Skeletal muscle tissue (tissue), 4 donors: Measurements from ENCODE around the gene RPS6KL1. TPM values are rescaled to one million over a fixed set of nuclear protein-coding genes. Genes with fewer than 3 reads are reported as not detected.
A peak's percentile ranks its signal among the peaks of the same experiment; 100 is the strongest.

Source experiments
- H3K27ac ChIP-seq: one replicate; pipeline ENCODE4 v1.7.0; 2013; ENCODE audit warnings: mild to moderate bottlenecking, low read depth, low read length, inconsistent platforms
- H3K27me3 ChIP-seq, 3 donors: one replicate each; pipeline ENCODE4 v1.7.0; 2013; ENCODE audit warnings: low read length in 3 of 3; ENCODE audit not compliant: control insufficient read depth in 3 of 3, insufficient read depth in 3 of 3
- H3K36me3 ChIP-seq, 3 donors: one replicate each; pipeline ENCODE4 v1.7.0; 2013; ENCODE audit warnings: low read length in 3 of 3; ENCODE audit not compliant: control insufficient read depth in 3 of 3, insufficient read depth in 3 of 3
- H3K4me1 ChIP-seq, 3 donors: one replicate each; pipeline ENCODE4 v1.7.0; 2013; ENCODE audit warnings: low read length in 3 of 3, mild to moderate bottlenecking in 3 of 3; ENCODE audit not compliant: control insufficient read depth in 3 of 3, insufficient read depth in 3 of 3
- H3K4me3 ChIP-seq, 3 donors: one replicate each; pipeline ENCODE4 v1.7.0; 2013; ENCODE audit warnings: low read length in 3 of 3
- H3K9ac ChIP-seq, 3 donors: one replicate each; pipeline ENCODE4 v1.7.0; 2013; ENCODE audit warnings: low read length in 3 of 3, mild to moderate bottlenecking in 3 of 3, moderate library complexity in 2 of 3, low read depth in 1 of 3
- H3K9me3 ChIP-seq, 3 donors: one replicate each; pipeline ENCODE4 v1.7.0; 2013; ENCODE audit warnings: low read length in 3 of 3; ENCODE audit not compliant: control insufficient read depth in 3 of 3
- total RNA-seq: library from RNA; depleted of rRNA; stranded (reverse); fragments of >200 nt; gene quantifications from one replicate; pipeline ENCODE4 v1.2.3, GENCODE V29; 2014
- donor health status: Osteomylitis.

The RPS6KL1 gene
- total RNA-seq, 1 donor from 2014 or later, result 3.1 TPM

DNA sequence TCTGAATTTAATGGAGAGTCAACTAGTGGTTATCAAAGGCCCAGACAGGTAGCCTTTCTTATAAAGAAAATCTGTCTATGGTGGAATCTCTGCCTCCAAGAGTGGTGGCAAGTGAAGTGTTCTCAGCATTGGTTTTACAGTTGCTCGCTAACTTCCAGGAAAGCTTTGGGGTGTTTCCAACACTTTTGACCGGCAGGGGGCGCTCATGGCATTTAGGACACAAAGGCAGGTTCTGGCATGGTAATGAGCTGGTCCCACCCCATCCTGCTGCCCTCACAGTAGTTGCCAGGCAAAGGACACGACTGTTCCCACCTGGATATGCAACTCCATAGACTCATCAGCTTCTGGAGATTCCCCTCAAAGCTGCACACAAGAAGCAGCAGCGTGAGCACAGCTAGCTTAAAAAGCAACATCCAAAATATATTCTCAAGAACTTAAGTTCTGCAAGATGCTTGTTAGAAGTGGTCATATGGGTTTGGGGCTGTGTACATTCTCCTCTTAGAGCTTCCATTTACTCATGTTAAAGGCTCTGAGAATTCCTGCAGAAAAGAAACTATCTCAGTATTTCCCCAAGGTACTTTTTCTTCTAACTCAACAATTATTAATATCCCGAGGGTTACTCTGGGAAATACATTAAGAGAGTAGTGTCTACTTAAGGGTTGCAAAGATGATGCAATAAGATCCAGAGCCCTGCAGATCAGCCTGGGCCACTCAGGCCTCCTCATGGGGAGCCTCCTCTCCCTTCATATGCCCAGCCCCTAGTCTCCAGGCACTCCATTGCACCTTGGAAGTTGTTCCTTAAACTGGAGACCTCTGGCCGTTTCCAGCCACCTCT is 61.9 kb downstream of the RPS6KL1 start:
- Histone ChIP-seq H3K9ac (peak overlapping the region in 1 of 3 donors; percentile 38), H3K4me1 (peaks cover 0 to 11% (median 7%) of the 10 kb centered on the region in 3 donors), H3K27ac (no peak overlapping the region), H3K27me3 (no peaks in the 10 kb centered on the region), H3K9me3 (no peaks in the 10 kb centered on the region), H3K36me3 (no peaks in the 10 kb centered on the region), H3K4me3 (no peak overlapping the region)

- Histone ChIP-seq H3K4me1 (peaks cover 0 to 11% (median 9%) of the 10 kb centered on the region in 3 donors), H3K9ac (no peak overlapping the region), H3K36me3 (no peaks in the 10 kb centered on the region), H3K9me3 (no peaks in the 10 kb centered on the region), H3K27ac (no peak overlapping the region), H3K4me3 (no peak overlapping the region), H3K27me3 (no peaks in the 10 kb centered on the region)
Measured at GRCh38 chr14:74859757-74860552, 63.1 kb downstream of the RPS6KL1 start.

DNA sequence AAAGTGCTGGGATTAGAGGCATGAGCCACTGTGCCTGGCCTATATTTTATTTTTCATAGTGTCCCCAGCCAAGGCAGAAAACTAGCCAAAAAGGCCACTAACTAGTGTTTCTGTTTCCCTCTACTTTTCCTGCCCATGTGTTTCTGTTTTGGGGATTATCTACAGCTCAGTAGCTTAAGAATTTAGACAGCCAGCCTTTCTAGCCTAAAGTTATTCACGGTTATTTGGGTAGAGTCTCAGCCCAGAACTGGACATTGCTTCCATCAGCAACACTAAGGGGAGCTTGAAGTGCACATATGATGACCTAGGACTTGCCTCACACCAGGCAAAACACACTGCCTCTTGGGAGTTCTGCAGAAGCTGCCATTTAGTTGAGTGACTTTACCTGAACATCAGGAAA is 65.0 kb downstream of the RPS6KL1 start:
- Histone ChIP-seq H3K4me1 (peaks cover 0 to 14% (median 9%) of the 10 kb centered on the region in 3 donors), H3K9ac (no peak overlapping the region), H3K27me3 (no peaks in the 10 kb centered on the region), H3K36me3 (no peaks in the 10 kb centered on the region), H3K4me3 (no peak overlapping the region), H3K27ac (no peak overlapping the region), H3K9me3 (no peaks in the 10 kb centered on the region)

- Histone ChIP-seq H3K27me3 (no peaks in the 10 kb centered on the region), H3K4me1 (peaks cover 0 to 16% (median 9%) of the 10 kb centered on the region in 3 donors), H3K9me3 (no peaks in the 10 kb centered on the region)
Measured at GRCh38 chr14:74856366-74856765, 66.7 kb downstream of the RPS6KL1 start.

GRCh38 chr14:74855945-74856344 is 67.1 kb downstream of the RPS6KL1 start:
- H3K4me3 ChIP-seq, result no peak overlapping the region
- H3K4me1 ChIP-seq, result peaks cover 0 to 14% (median 9%) of the 10 kb centered on the region in 3 donors
- H3K27me3 ChIP-seq, result no peaks in the 10 kb centered on the region
- H3K36me3 ChIP-seq, result no peaks in the 10 kb centered on the region
- H3K9ac ChIP-seq, result no peak overlapping the region
- no peaks in the 10 kb centered on the region for H3K9me3 ChIP-seq
- H3K27ac ChIP-seq, result no peak overlapping the region

More at GRCh38 chr14:74856366-74856765, 66.7 kb downstream of the RPS6KL1 start:
- H3K9ac ChIP-seq, result no peak overlapping the region
- H3K4me3 ChIP-seq, result no peak overlapping the region
- H3K27ac ChIP-seq, result no peak overlapping the region
- H3K36me3 ChIP-seq, result no peaks in the 10 kb centered on the region

DNA sequence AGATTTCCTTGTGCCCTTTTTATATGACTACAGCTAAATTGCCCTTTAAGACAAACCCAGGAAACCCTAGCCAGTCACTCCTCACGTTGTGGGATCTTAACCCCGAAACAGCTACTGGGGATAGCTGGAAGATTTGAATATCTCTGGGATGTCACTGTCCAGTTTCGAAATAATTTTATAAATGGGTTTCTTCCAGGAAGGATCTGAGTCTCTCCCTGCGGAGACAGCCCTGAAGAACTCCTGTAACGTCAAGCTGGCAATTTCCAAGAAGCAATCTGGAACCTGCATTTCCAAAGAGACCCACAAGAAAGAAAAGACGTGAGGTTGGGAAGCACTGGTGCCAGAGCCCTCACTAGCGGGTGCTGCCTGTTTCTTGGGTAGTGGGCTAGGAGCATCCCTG is 68.0 kb downstream of the RPS6KL1 start:
- H3K36me3 ChIP-seq, result no peaks in the 10 kb centered on the region
- no peak overlapping the region for H3K9ac ChIP-seq
- H3K27me3 ChIP-seq, result no peaks in the 10 kb centered on the region
- H3K9me3 ChIP-seq, result no peaks in the 10 kb centered on the region
- no peak overlapping the region for H3K4me3 ChIP-seq
- H3K27ac ChIP-seq, result no peak overlapping the region
- H3K4me1 ChIP-seq, result peaks cover 0 to 5% (median 4%) of the 10 kb centered on the region in 3 donors

Other genes with a start within 250 kb of the RPS6KL1 start
- 21.9 TPM for gene AREL1, start 210.2 kb downstream of the RPS6KL1 start, total RNA-seq
- gene FCF1, start 210.1 kb downstream of the RPS6KL1 start, total RNA-seq, result 15.1 TPM
- gene YLPM1, start 159.9 kb downstream of the RPS6KL1 start, total RNA-seq, result 49.6 TPM
- not detected for gene PROX2, start 47.1 kb downstream of the RPS6KL1 start, total RNA-seq
- 38.1 TPM for gene DLST, start 41.3 kb downstream of the RPS6KL1 start, total RNA-seq
- gene PGF, start 32.3 kb upstream of the RPS6KL1 start, total RNA-seq, result 8.9 TPM
- 18.8 TPM for gene EIF2B2, start 79.7 kb upstream of the RPS6KL1 start, total RNA-seq
- 48.0 TPM for gene MLH3, start 128.2 kb upstream of the RPS6KL1 start, total RNA-seq
- 8.4 TPM for gene ACYP1, start 140.8 kb upstream of the RPS6KL1 start, total RNA-seq
- under 0.01 TPM for gene ZC2HC1C, start 146.4 kb upstream of the RPS6KL1 start, total RNA-seq
- gene NEK9, start 203.8 kb upstream of the RPS6KL1 start, total RNA-seq, result 59.0 TPM